Panc1 (cell line): ENCODE measurements around the gene BRINP3. TPM values are rescaled to one million over a fixed set of nuclear protein-coding genes. Genes with fewer than 3 reads are reported as not detected.

ENCODE experiments used
- ATAC-seq: fragments of 200-7000 bp; cut with Tn5 transposase; 2 replicates; pipeline ENCODE4 v1.9.1; 2020; ENCODE audit warnings: mild to moderate bottlenecking, moderate library complexity
- BruUV-seq: library from RNA; stranded (reverse); fragments of 400-500 nt; replicated peaks from 2 replicates; lab custom pipeline; 2021; lab: Mats Ljungman, UMichigan
- CTCF ChIA-PET: fragments of 300-600 bp; sonication (Branson Sonifier 250); formaldehyde crosslinking; loops from one replicate; lab custom pipeline; 2022; ENCODE audit warnings: antibody characterized with exemption; lab: Charles Lee
- POLR2A ChIA-PET: fragments of 300-600 bp; sonication (Branson Sonifier 250); formaldehyde crosslinking; loops from one replicate; lab custom pipeline; 2022; ENCODE audit warnings: antibody characterized with exemption; lab: Charles Lee
- DNase-seq: peaks from one replicate; pipeline ENCODE4 v3.0.0-alpha.2; 2010; ENCODE audit warnings: low read depth, low spot score
- H3K27ac ChIP-seq: 2 replicates; pipeline ENCODE4 v1.5.1; 2011; ENCODE audit warnings: mild to moderate bottlenecking, low read length, inconsistent platforms
- H3K27me3 ChIP-seq: fragments of 200-500 bp; sonication (Bioruptor generic); 2 replicates; pipeline ENCODE4 v1.6.0; 2014; ENCODE audit warnings: low read length, inconsistent platforms; ENCODE audit not compliant: control insufficient read depth, insufficient read depth
- H3K36me3 ChIP-seq: fragments of 200-500 bp; sonication (Bioruptor generic); 2 replicates; pipeline ENCODE4 v1.5.1; 2014; ENCODE audit warnings: inconsistent platforms, mild to moderate bottlenecking, low read length, moderate library complexity; ENCODE audit not compliant: control insufficient read depth, insufficient read depth
- H3K4me1 ChIP-seq: 2 replicates; pipeline ENCODE4 v1.5.1; 2011; ENCODE audit warnings: inconsistent platforms, mild to moderate bottlenecking, low read length, moderate library complexity; ENCODE audit not compliant: control insufficient read depth, insufficient read depth
- H3K4me3 ChIP-seq, 2 experiments: 2 replicates each; pipeline ENCODE4 v1.5.1; 2011 to 2012; ENCODE audit warnings: low read depth in 2 of 2, low read length in 2 of 2, mild to moderate bottlenecking in 2 of 2, inconsistent platforms in 1 of 2, moderate library complexity in 1 of 2
- H3K9me3 ChIP-seq: fragments of 200-500 bp; sonication (Bioruptor generic); 2 replicates; pipeline ENCODE4 v1.5.1; 2014; ENCODE audit warnings: low read depth, mild to moderate bottlenecking, inconsistent platforms, low read length, moderate library complexity; ENCODE audit not compliant: control insufficient read depth, insufficient read depth
- CTCF ChIP-seq: fragments of 450-650 bp; IDR thresholded peaks from 2 replicates; pipeline ENCODE4 v1.5.1; 2017; ENCODE audit warnings: mild to moderate bottlenecking
- POLR2AphosphoS5 ChIP-seq: IDR thresholded peaks from 2 replicates; pipeline ENCODE4 v1.6.1; 2012; ENCODE audit warnings: mild to moderate bottlenecking, low read depth, low read length, moderate library complexity
- SIN3A ChIP-seq: IDR thresholded peaks from 2 replicates; pipeline ENCODE4 v1.6.1; 2012; ENCODE audit warnings: low read depth, mild to moderate bottlenecking, low read length, moderate library complexity, borderline replicate concordance; ENCODE audit not compliant: insufficient read depth
- TCF7L2 ChIP-seq: IDR thresholded peaks from 2 replicates; pipeline ENCODE4 v1.6.1; 2011; ENCODE audit warnings: mild to moderate bottlenecking, low read depth, low read length, inconsistent platforms
- in situ Hi-C: cut with HindIII; loops from 2 replicates; pipeline ENCODE4 v1.10.0; 2016; ENCODE audit warnings: low sequenced_read_pairs, low pct_unique_long_range_greater_than_20kb
- intact Hi-C: fragments of 100-400 bp; cut with micrococcal nuclease; formaldehyde crosslinking; loops from one replicate; pipeline ENCODE4 v1.10.0; 2022; ENCODE audit not compliant: unreplicated experiment
- total RNA-seq: library from RNA; stranded (reverse); gene quantifications from one replicate; pipeline ENCODE4 v1.2.1, GENCODE V29; 2021; ENCODE audit not compliant: unreplicated experiment
- TF ChIP-seq, protein P1 (sequence below), 2 experiments: IDR thresholded peaks; 2 replicates each; pipeline ENCODE4 v1.6.1; 2011 to 2012; ENCODE audit warnings: low read depth in 2 of 2, control low read depth in 1 of 2, low read length in 1 of 2, mild to moderate bottlenecking in 1 of 2, moderate library complexity in 1 of 2; ENCODE audit not compliant: insufficient read depth in 1 of 2

BRINP3 gene
- total RNA-seq, 1 experiment from 2014 or later, result 1.0 TPM

- no peaks in the 10 kb centered on the region for H3K9me3 ChIP-seq
- H3K27me3 ChIP-seq, result no peaks in the 10 kb centered on the region
- TF ChIP-seq TCF7L2, result peak; percentile 72
- TF ChIP-seq, protein P1, sequence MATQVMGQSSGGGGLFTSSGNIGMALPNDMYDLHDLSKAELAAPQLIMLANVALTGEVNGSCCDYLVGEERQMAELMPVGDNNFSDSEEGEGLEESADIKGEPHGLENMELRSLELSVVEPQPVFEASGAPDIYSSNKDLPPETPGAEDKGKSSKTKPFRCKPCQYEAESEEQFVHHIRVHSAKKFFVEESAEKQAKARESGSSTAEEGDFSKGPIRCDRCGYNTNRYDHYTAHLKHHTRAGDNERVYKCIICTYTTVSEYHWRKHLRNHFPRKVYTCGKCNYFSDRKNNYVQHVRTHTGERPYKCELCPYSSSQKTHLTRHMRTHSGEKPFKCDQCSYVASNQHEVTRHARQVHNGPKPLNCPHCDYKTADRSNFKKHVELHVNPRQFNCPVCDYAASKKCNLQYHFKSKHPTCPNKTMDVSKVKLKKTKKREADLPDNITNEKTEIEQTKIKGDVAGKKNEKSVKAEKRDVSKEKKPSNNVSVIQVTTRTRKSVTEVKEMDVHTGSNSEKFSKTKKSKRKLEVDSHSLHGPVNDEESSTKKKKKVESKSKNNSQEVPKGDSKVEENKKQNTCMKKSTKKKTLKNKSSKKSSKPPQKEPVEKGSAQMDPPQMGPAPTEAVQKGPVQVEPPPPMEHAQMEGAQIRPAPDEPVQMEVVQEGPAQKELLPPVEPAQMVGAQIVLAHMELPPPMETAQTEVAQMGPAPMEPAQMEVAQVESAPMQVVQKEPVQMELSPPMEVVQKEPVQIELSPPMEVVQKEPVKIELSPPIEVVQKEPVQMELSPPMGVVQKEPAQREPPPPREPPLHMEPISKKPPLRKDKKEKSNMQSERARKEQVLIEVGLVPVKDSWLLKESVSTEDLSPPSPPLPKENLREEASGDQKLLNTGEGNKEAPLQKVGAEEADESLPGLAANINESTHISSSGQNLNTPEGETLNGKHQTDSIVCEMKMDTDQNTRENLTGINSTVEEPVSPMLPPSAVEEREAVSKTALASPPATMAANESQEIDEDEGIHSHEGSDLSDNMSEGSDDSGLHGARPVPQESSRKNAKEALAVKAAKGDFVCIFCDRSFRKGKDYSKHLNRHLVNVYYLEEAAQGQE (IDR thresholded peaks at IDR 0.05; ENCODE audit: insufficient read depth in 1 of 2, low read depth in 2 of 2, low read length in 1 of 2), result no peak
- CTCF ChIA-PET, result no interaction called here
- no peaks in the 10 kb centered on the region for H3K36me3 ChIP-seq
- POLR2A ChIA-PET, result no interaction called here
- DNase-seq (no peak), ATAC-seq (no peak)
- intact Hi-C loops (no loop called here), in situ Hi-C loops (no loop called here)
- no peak overlapping the region for H3K27ac ChIP-seq
- H3K4me1 ChIP-seq, result no peaks in the 10 kb centered on the region
- H3K4me3 ChIP-seq, result no peak overlapping the region
- no TSS peak for BruUV-seq
Measured at GRCh38 chr1:190193508-190194115, 284.1 kb downstream of the BRINP3 start.

GRCh38 chr1:190192627-190193026 is 285.0 kb downstream of the BRINP3 start:
- intact Hi-C loops (no loop called here), in situ Hi-C loops (no loop called here)
- ATAC-seq (no peak), DNase-seq (no peak)
- no TSS peak for BruUV-seq
- ChIA-PET POLR2A (no interaction called here), CTCF (no interaction called here)
- Histone ChIP-seq H3K4me3 (no peak overlapping the region), H3K27me3 (no peaks in the 10 kb centered on the region), H3K36me3 (no peaks in the 10 kb centered on the region), H3K4me1 (no peaks in the 10 kb centered on the region), H3K9me3 (no peaks in the 10 kb centered on the region), H3K27ac (no peak overlapping the region)
- TF ChIP-seq TCF7L2 (no peak), SIN3A (no peak), CTCF (no peak), POLR2AphosphoS5 (no peak)
- TF ChIP-seq, protein P1 (IDR thresholded peaks at IDR 0.05; ENCODE audit: insufficient read depth in 1 of 2, low read depth in 2 of 2, low read length in 1 of 2), result no peak
